ENCODE results near the gene CUX1. TPM values are rescaled to one million over a fixed set of nuclear protein-coding genes. Genes with fewer than 3 reads are reported as not detected.

The CUX1 gene
- total RNA-seq, 1 donor from 2014 or later, result 50.6 TPM

DNA sequence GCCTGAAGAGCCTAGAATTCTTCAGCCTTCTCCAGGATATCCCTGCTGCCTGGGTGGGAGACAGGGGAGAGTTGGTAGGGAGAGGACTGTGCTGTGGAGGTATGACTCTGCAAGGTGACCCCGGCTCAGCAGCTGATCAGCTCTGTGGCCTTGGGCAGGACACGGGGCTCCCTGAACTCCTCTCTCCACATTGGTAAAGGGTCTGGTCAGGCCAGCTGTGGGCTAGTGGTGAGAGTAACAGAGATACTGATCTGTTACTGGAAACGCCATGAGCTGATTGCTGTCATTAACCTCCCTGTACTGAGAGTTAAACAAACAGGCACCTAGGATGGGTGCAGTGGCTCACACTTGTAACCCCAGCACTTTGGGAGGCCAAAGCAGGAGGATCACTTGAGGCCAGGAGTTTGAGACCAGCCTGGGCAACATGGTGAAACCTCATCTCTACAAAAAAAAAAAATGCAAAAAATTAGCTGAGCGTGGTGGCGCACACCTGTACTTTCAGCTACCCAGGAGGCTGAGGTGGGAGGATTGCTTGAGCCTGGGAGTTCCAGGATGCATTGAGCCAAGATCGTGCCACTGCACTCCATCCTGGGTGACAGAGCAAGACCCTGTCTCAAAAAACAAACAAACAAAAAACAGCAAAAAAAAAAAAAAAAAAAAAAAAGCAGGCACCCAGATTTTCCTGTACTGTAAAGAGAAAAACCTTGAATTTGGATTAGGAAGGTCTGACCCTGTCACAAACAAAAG, 151.5 kb downstream of the CUX1 start:
- H4K20me1 ChIP-seq (ENCODE audit: insufficient read depth, low read length), result peaks cover 66% of the 10 kb centered on the region
- Mint-ChIP-seq H3K27me3 (ENCODE audit: low read depth, unreplicated experiment) (no peaks in the 10 kb centered on the region), H3K4me1 (ENCODE audit: low read depth, unreplicated experiment) (no peaks in the 10 kb centered on the region), H3K27ac (ENCODE audit: unreplicated experiment) (no peak overlapping the region), H3K9me3 (ENCODE audit: unreplicated experiment) (no peaks in the 10 kb centered on the region), H3K36me3 (ENCODE audit: low read depth, unreplicated experiment) (peaks cover 12% of the 10 kb centered on the region), H3K4me3 (ENCODE audit: unreplicated experiment) (no peak overlapping the region)
- H3K4me3 ChIP-seq (ENCODE audit: insufficient read depth, low read depth, low read length), result no peak overlapping the region
- no peak for DNase-seq (ENCODE audit: low read depth)
- TF ChIP-seq EZH2 (IDR thresholded peaks at IDR 0.05; ENCODE audit: insufficient read depth, low read length), result no peak
- TF ChIP-seq, protein P1, sequence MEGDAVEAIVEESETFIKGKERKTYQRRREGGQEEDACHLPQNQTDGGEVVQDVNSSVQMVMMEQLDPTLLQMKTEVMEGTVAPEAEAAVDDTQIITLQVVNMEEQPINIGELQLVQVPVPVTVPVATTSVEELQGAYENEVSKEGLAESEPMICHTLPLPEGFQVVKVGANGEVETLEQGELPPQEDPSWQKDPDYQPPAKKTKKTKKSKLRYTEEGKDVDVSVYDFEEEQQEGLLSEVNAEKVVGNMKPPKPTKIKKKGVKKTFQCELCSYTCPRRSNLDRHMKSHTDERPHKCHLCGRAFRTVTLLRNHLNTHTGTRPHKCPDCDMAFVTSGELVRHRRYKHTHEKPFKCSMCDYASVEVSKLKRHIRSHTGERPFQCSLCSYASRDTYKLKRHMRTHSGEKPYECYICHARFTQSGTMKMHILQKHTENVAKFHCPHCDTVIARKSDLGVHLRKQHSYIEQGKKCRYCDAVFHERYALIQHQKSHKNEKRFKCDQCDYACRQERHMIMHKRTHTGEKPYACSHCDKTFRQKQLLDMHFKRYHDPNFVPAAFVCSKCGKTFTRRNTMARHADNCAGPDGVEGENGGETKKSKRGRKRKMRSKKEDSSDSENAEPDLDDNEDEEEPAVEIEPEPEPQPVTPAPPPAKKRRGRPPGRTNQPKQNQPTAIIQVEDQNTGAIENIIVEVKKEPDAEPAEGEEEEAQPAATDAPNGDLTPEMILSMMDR (IDR thresholded peaks at IDR 0.05; ENCODE audit: insufficient read depth, low read depth, low read length), result no peak
- H3K4me2 ChIP-seq (ENCODE audit: low read length), result no peak overlapping the region
- H3K4me1 ChIP-seq (ENCODE audit: insufficient read depth, low read length), result no peaks in the 10 kb centered on the region
- FAIRE-seq, result no peak
- H3K9me3 ChIP-seq (ENCODE audit: insufficient read depth, low read depth, low read length), result no peaks in the 10 kb centered on the region
- H3K9ac ChIP-seq (ENCODE audit: low read length), result no peak overlapping the region
- H3K36me3 ChIP-seq (ENCODE audit: insufficient read depth, low read length), result no peaks in the 10 kb centered on the region
- no peak overlapping the region for H2AFZ ChIP-seq (ENCODE audit: low read depth, low read length)
- no peak overlapping the region for H3K27ac ChIP-seq (ENCODE audit: low read depth, low read length)
- H3K27me3 ChIP-seq (ENCODE audit: insufficient read depth, low read length), result no peaks in the 10 kb centered on the region
- H3K79me2 ChIP-seq (ENCODE audit: insufficient read depth, low read length), result peaks cover 8% of the 10 kb centered on the region

DNA sequence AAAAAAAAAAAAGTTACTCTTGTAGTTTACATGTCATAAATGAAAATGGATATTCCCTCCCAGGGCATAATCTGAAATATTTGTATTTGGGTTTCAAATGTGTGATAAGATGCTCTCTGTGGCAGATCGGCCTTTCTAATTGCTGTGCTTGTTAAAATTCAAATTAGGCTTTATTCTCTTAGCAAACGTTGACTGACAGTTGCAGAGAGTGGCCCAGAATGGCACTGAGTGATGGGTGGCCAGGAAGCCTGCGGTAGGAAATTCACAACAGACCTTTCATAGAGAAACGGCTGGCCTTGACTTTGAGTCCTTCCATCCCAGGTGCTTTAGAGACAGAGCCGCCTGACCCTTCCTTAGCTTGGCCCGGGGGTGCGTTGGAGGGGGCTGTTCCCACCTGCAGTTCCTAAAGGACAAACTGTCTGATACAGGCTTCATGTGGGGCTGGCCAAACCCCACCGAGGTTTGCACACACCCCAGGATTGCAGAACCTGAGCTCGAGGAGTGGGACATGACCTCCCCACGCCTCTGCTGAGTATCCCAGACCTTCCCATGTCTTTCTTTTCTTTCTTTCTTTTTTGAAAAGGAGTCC, 152.7 kb downstream of the CUX1 start:
- FAIRE-seq, result no peak

More for the DNA sequence above, 152.7 kb downstream of the CUX1 start:
- H3K9me3 ChIP-seq (ENCODE audit: insufficient read depth, low read depth, low read length), result no peaks in the 10 kb centered on the region
- Mint-ChIP-seq H3K4me1 (ENCODE audit: low read depth, unreplicated experiment) (no peaks in the 10 kb centered on the region), H3K9me3 (ENCODE audit: unreplicated experiment) (no peaks in the 10 kb centered on the region), H3K4me3 (ENCODE audit: unreplicated experiment) (no peak overlapping the region), H3K27ac (ENCODE audit: unreplicated experiment) (no peak overlapping the region), H3K27me3 (ENCODE audit: low read depth, unreplicated experiment) (no peaks in the 10 kb centered on the region), H3K36me3 (ENCODE audit: low read depth, unreplicated experiment) (peaks cover 12% of the 10 kb centered on the region)
- no peaks in the 10 kb centered on the region for H3K27me3 ChIP-seq (ENCODE audit: insufficient read depth, low read length)
- no peak for DNase-seq (ENCODE audit: low read depth)
- H3K4me3 ChIP-seq (ENCODE audit: insufficient read depth, low read depth, low read length), result no peak overlapping the region
- H3K9ac ChIP-seq (ENCODE audit: low read length), result no peak overlapping the region
- no peaks in the 10 kb centered on the region for H3K36me3 ChIP-seq (ENCODE audit: insufficient read depth, low read length)
- H2AFZ ChIP-seq (ENCODE audit: low read depth, low read length), result no peak overlapping the region
- H4K20me1 ChIP-seq (ENCODE audit: insufficient read depth, low read length), result peaks cover 58% of the 10 kb centered on the region
- peaks cover 8% of the 10 kb centered on the region for H3K79me2 ChIP-seq (ENCODE audit: insufficient read depth, low read length)
- no peak overlapping the region for H3K27ac ChIP-seq (ENCODE audit: low read depth, low read length)
- TF ChIP-seq EZH2 (IDR thresholded peaks at IDR 0.05; ENCODE audit: insufficient read depth, low read length), result no peak
- TF ChIP-seq, protein P1 (IDR thresholded peaks at IDR 0.05; ENCODE audit: insufficient read depth, low read depth, low read length), result no peak
- H3K4me1 ChIP-seq (ENCODE audit: insufficient read depth, low read length), result no peaks in the 10 kb centered on the region
- H3K4me2 ChIP-seq (ENCODE audit: low read length), result no peak overlapping the region

Measured in astrocyte (in vitro differentiated cells and primary cell).